H1 (cell line): ENCODE results near the gene PRPF4. TPM values are rescaled to one million over a fixed set of nuclear protein-coding genes. Genes with fewer than 3 reads are reported as not detected.

Source experiments
- CBX8 ChIP-seq: fragments of 300-800, 300-1000 bp; sonication (generic); IDR thresholded peaks from 2 replicates; pipeline ENCODE4 v1.7.1; 2016; ENCODE audit warnings: low read depth, low read length, borderline replicate concordance
- CHD7 ChIP-seq: fragments of 300-600 bp; sonication (generic); IDR thresholded peaks from 2 replicates; pipeline ENCODE4 v1.7.1; 2012; ENCODE audit warnings: low read length, moderate library complexity, mild to moderate bottlenecking, inconsistent platforms; ENCODE audit not compliant: insufficient replicate concordance
- POLR2A ChIP-seq, 2 experiments: IDR thresholded peaks; 1 replicate in 1 of 2; 2 replicates in 1 of 2; pipeline ENCODE4 v1.6.1; 2011; ENCODE audit warnings: low read depth in 2 of 2, low read length in 2 of 2, mild to moderate bottlenecking in 2 of 2; ENCODE audit errors: control extremely low read depth in 1 of 2
- SAP30 ChIP-seq: fragments of 300-600 bp; sonication (generic); IDR thresholded peaks from 2 replicates; pipeline ENCODE4 v1.7.1; 2012; ENCODE audit warnings: low read length, moderate library complexity, mild to moderate bottlenecking, inconsistent platforms; ENCODE audit not compliant: insufficient read depth, insufficient replicate concordance
- SRF ChIP-seq: IDR thresholded peaks from 2 replicates; pipeline ENCODE4 v1.6.1; 2011; ENCODE audit warnings: mild to moderate bottlenecking, low read depth, low read length, moderate library complexity
- SUZ12 ChIP-seq: fragments of 200-600 bp; sonication (generic); IDR thresholded peaks from 2 replicates; pipeline ENCODE4 v1.6.1; 2012; ENCODE audit warnings: mild to moderate bottlenecking, inconsistent platforms, low read length, moderate library complexity, mixed read lengths
- polyA plus RNA-seq, 7 experiments: library from polyadenylated mRNA; depleted of rRNA in 3 of 7; stranded (reverse) in 5 of 7; unstranded in 2 of 7; fragments of >200 nt in 5 of 7; fragments of 200-250 nt in 2 of 7; gene quantifications; 1 replicate in 5 of 7; 2 replicates in 1 of 7; 4 replicates in 1 of 7; pipeline versions ENCODE4 v1.2.1 to v1.2.3, GENCODE V29; 2011 to 2013; ENCODE audit warnings: missing spikeins in 2 of 7, mixed read lengths in 2 of 7
- total RNA-seq: library from RNA; stranded (reverse); fragmentation: NEBNext Ultra II Directional; extraction: Animal tissue kit (Norgen Biotek cat#: 25700); gene quantifications from 2 replicates; pipeline ENCODE4 v1.2.1, GENCODE V29; 2021

PRPF4 gene
- total and polyA plus RNA-seq, 2 of the 8 experiments (the other 6 are each of a cell fraction or from before 2014, with no cell fraction given), result 15.2 to 33.4 TPM

- TF ChIP-seq CHD7, result no peak
- TF ChIP-seq CBX8, result no peak
- TF ChIP-seq SUZ12, result no peak
- TF ChIP-seq SAP30, result no peak
- TF ChIP-seq POLR2A (IDR thresholded peaks at IDR 0.05; ENCODE audit: control extremely low read depth in 1 of 2, low read depth in 2 of 2, low read length in 2 of 2), result no peak
- no peak for TF ChIP-seq SRF
Observed at GRCh38 chr9:113238202-113238858, 37.1 kb upstream of the PRPF4 start (continued).
